Measurements from ENCODE around the gene GPD2.

The GPD2 gene

DNA sequence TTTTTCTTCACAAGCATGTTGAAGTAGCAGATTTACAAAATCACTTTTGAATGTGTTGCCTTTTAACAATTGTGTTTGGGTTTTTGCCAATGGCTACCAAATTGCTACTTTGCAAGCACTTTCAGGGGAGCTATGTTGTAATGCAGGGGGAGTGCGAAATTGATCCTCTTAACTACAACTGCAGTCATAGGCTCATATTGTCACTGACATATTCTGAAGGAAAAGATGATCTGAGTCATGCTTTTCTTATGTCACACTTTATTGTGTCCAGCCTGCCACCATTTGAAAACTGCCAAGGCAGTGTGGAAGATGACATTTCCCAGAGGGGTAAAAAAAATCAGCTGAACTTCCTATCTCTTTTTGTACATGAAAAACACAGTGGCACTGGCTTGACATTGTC is 74.9 kb downstream of the GPD2 start:
- no peak overlapping the region for H3K27ac ChIP-seq
- H2AFZ ChIP-seq: no peak overlapping the region
- no peak overlapping the region for H3K9ac ChIP-seq
- H3K36me3 ChIP-seq (ENCODE audit: control insufficient read depth, insufficient read depth, low read length): no peaks in the 10 kb centered on the region
- H3K4me3 ChIP-seq (ENCODE audit: low read depth, low read length): no peak overlapping the region
- no peaks in the 10 kb centered on the region for H3K79me2 ChIP-seq
- no peak overlapping the region for H3K4me2 ChIP-seq (ENCODE audit: low read length)
- no peaks in the 10 kb centered on the region for H3K4me1 ChIP-seq
- TF ChIP-seq, protein P1, sequence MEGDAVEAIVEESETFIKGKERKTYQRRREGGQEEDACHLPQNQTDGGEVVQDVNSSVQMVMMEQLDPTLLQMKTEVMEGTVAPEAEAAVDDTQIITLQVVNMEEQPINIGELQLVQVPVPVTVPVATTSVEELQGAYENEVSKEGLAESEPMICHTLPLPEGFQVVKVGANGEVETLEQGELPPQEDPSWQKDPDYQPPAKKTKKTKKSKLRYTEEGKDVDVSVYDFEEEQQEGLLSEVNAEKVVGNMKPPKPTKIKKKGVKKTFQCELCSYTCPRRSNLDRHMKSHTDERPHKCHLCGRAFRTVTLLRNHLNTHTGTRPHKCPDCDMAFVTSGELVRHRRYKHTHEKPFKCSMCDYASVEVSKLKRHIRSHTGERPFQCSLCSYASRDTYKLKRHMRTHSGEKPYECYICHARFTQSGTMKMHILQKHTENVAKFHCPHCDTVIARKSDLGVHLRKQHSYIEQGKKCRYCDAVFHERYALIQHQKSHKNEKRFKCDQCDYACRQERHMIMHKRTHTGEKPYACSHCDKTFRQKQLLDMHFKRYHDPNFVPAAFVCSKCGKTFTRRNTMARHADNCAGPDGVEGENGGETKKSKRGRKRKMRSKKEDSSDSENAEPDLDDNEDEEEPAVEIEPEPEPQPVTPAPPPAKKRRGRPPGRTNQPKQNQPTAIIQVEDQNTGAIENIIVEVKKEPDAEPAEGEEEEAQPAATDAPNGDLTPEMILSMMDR (IDR thresholded peaks at IDR 0.05): no peak
- no peaks in the 10 kb centered on the region for H3K9me3 ChIP-seq (ENCODE audit: control insufficient read depth, low read length)
- H3K27me3 ChIP-seq (ENCODE audit: control insufficient read depth, insufficient read depth, low read length): no peaks in the 10 kb centered on the region

DNA sequence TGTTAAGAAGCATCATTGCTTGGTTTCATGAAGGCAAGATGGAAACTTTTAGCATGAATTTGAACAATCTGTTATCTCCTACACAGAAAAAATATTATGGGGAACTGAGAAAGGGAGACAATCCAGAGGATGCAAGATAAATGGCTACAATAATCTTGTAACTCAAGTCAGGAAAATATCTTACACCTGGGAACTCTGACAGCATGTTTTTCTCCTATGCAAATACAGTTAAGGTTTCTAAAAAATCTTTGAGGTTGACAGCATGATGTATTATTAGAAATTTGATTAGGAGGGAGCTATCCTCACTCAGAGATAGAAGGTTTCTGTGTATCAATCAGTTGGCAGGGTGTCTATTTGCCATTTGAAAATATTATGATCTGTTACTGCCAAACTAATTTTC is 75.6 kb downstream of the GPD2 start:
- Histone ChIP-seq H3K4me1 (no peaks in the 10 kb centered on the region), H2AFZ (no peak overlapping the region), H3K36me3 (ENCODE audit: control insufficient read depth, insufficient read depth, low read length) (no peaks in the 10 kb centered on the region), H3K4me2 (ENCODE audit: low read length) (no peak overlapping the region), H3K4me3 (ENCODE audit: low read depth, low read length) (no peak overlapping the region), H3K27me3 (ENCODE audit: control insufficient read depth, insufficient read depth, low read length) (no peaks in the 10 kb centered on the region), H3K9me3 (ENCODE audit: control insufficient read depth, low read length) (no peaks in the 10 kb centered on the region), H3K9ac (no peak overlapping the region), H3K27ac (no peak overlapping the region), H3K79me2 (no peaks in the 10 kb centered on the region)
- TF ChIP-seq, protein P1 (IDR thresholded peaks at IDR 0.05): no peak

DNA sequence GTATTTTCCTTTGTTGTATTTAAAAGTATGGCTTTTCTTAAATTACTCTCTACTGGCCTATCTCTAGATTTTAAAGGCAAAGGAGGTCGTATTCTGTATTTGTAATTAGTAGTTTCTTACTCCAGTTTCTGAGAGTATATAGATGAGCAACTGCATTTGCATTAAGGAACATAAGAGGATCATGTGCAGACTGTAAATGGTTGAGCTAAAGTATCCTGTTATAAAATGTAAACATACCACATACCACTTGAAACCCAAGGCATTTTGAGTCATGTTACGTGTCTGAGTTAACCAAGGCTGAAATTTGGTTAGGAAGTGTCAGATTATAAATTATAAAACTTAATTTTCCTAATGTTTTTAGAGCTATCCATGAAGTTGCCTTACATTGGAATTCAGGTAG is 76.3 kb downstream of the GPD2 start:
- Histone ChIP-seq H3K9ac (no peak overlapping the region), H3K27me3 (ENCODE audit: control insufficient read depth, insufficient read depth, low read length) (no peaks in the 10 kb centered on the region), H3K4me2 (ENCODE audit: low read length) (no peak overlapping the region), H2AFZ (no peak overlapping the region), H3K36me3 (ENCODE audit: control insufficient read depth, insufficient read depth, low read length) (no peaks in the 10 kb centered on the region), H3K27ac (no peak overlapping the region), H3K79me2 (no peaks in the 10 kb centered on the region), H3K4me1 (no peaks in the 10 kb centered on the region), H3K4me3 (ENCODE audit: low read depth, low read length) (no peak overlapping the region), H3K9me3 (ENCODE audit: control insufficient read depth, low read length) (no peaks in the 10 kb centered on the region)
- TF ChIP-seq, protein P1 (IDR thresholded peaks at IDR 0.05): no peak

DNA sequence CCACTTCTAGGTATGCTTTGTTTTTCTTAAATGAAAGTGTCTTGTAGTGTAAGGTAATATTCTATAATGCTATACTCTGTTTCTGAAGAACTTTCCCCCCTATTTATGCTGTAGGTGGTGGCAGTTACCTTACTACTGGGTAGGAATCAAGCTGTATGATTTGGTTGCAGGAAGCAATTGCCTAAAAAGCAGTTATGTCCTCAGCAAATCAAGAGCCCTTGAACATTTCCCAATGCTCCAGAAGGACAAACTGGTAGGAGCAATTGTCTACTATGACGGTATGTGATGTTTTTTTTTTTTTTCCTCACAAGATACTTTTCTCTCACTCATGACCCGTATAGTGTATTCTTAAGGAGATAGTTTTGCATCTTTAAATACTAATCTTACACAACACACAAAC is 77.0 kb downstream of the GPD2 start:
- Histone ChIP-seq H3K4me1 (no peaks in the 10 kb centered on the region), H3K9me3 (ENCODE audit: control insufficient read depth, low read length) (no peaks in the 10 kb centered on the region), H3K36me3 (ENCODE audit: control insufficient read depth, insufficient read depth, low read length) (no peaks in the 10 kb centered on the region), H2AFZ (no peak overlapping the region), H3K9ac (no peak overlapping the region), H3K27ac (no peak overlapping the region), H3K4me3 (ENCODE audit: low read depth, low read length) (no peak overlapping the region), H3K79me2 (no peaks in the 10 kb centered on the region), H3K4me2 (ENCODE audit: low read length) (no peak overlapping the region), H3K27me3 (ENCODE audit: control insufficient read depth, insufficient read depth, low read length) (no peaks in the 10 kb centered on the region)
- TF ChIP-seq, protein P1 (IDR thresholded peaks at IDR 0.05): no peak

DNA sequence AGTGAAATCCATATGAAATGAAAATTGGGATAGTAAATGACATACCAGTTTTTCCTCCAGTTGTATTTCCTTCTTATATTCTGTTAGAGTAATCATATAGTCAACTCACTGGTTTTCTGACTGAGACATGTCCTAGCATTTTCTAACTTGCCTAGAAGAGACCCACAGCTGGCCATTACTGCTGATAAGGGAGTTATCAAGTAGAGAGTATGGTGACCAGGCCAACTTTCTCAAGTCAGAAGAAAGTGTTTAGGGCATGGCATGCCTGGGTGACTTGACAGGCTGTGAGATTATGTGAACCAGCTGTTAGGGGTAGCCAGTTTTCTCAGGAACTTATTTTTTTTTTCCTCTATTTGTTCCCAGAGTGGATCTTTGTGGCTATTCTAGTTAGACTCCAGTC is 81.2 kb downstream of the GPD2 start:
- no peaks in the 10 kb centered on the region for H3K9me3 ChIP-seq (ENCODE audit: control insufficient read depth, low read length)

More for the DNA sequence above, 81.2 kb downstream of the GPD2 start:
- Histone ChIP-seq H3K4me2 (ENCODE audit: low read length) (no peak overlapping the region), H3K9ac (no peak overlapping the region), H3K79me2 (no peaks in the 10 kb centered on the region), H2AFZ (no peak overlapping the region), H3K36me3 (ENCODE audit: control insufficient read depth, insufficient read depth, low read length) (no peaks in the 10 kb centered on the region), H3K27me3 (ENCODE audit: control insufficient read depth, insufficient read depth, low read length) (no peaks in the 10 kb centered on the region), H3K27ac (no peak overlapping the region), H3K4me1 (no peaks in the 10 kb centered on the region), H3K4me3 (ENCODE audit: low read depth, low read length) (no peak overlapping the region)
- TF ChIP-seq, protein P1 (IDR thresholded peaks at IDR 0.05): no peak

Data from parathyroid adenoma (tissue), 2 donors.